GM10248 (cell line): ENCODE data around the gene ERG28.

ENCODE experiments used
- CTCF ChIA-PET: fragments of 300-600 bp; sonication (Branson Sonifier 250); formaldehyde crosslinking; extraction: SDS; loops from one replicate; lab custom pipeline; 2021; ENCODE audit warnings: antibody characterized with exemption; lab: Yijun Ruan, JAX
- POLR2A ChIA-PET: fragments of 350-650 bp; sonication (Branson Sonifier 250); formaldehyde crosslinking; extraction: SDS; loops from one replicate; lab custom pipeline; 2020; ENCODE audit warnings: antibody characterized with exemption; lab: Yijun Ruan, JAX
- DNase-seq: peaks from one replicate; pipeline ENCODE4 v3.0.0; 2012; ENCODE audit errors: extremely low spot score
- CTCF ChIP-seq: IDR thresholded peaks from 2 replicates; pipeline ENCODE4 v1.5.1; 2012; ENCODE audit warnings: mild to moderate bottlenecking, low read depth; ENCODE audit errors: extremely low read depth, missing control alignments, control extremely low read depth

ERG28 gene

DNA sequence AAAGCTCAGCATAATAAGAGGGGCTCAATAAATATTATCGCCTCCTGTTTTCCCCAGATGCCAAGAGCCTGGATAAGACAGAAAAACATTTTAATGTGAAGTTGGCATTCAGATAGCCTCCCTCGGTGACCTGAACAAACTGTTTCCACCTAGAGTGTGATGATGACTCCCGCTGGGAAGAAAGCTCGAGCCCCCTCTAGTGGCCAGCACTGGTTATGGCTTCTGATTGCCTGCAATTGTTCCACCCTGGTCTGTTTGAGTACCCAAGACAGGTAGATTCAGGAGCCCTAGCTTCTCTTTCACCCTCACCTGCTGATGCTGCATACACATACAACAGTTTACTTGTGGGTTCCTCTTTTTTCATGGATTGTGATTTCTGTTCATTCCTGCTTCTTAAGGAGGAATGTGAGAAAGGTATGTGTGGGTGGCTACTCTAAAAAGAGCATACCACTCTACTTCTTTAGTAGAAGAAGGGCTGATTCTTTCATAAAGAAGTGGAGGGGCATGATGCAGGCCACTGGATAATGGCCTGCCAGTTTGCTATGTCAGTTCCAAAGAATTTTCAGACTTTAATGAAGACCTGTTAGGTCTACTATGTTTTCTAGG lies 6.4 kb downstream of the ERG28 start:
- ChIA-PET CTCF (interaction anchor here (0.6 to 14.8 kb wide), 55 partner anchors 9 to 566 kb away, joined by 3 to 312 read pairs (median 4); partner anchors contain the start of genes FLVCR2 and NEK9), POLR2A (interaction anchor here (1.0 kb wide), 1 partner anchor 105 kb away, joined by 3 read pairs; no protein-coding TSS in a partner anchor)
- TF ChIP-seq CTCF: peak; percentile 93
- peak; percentile 80 for DNase-seq

DNA sequence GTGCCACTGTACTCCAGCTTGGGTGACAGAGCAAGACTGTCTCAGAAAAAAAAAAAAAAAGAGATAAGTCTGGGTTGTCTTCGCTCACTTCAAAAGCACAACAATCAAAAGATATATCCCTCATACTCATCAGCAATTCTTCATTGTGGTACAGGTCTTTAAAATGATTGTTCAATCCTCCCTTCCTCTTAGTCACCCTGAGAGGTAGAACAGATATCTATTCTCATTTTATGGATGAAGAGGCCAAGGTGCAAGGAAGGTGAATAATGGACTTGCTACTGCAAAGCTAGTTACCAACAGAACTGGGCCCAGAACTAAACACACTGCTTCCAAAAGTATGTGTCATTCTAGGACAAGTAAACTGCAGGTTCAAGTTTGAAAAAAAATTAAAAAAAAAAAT lies 7.1 kb downstream of the ERG28 start:
- DNase-seq: no peak
- ChIA-PET CTCF (interaction anchor here (0.6 to 14.8 kb wide), 46 partner anchors 8 to 565 kb away, joined by 3 to 312 read pairs (median 5); partner anchors contain the start of genes FLVCR2 and NEK9), POLR2A (interaction anchor here (1.0 kb wide), 1 partner anchor 105 kb away, joined by 3 read pairs; no protein-coding TSS in a partner anchor)
- TF ChIP-seq CTCF: no peak

DNA sequence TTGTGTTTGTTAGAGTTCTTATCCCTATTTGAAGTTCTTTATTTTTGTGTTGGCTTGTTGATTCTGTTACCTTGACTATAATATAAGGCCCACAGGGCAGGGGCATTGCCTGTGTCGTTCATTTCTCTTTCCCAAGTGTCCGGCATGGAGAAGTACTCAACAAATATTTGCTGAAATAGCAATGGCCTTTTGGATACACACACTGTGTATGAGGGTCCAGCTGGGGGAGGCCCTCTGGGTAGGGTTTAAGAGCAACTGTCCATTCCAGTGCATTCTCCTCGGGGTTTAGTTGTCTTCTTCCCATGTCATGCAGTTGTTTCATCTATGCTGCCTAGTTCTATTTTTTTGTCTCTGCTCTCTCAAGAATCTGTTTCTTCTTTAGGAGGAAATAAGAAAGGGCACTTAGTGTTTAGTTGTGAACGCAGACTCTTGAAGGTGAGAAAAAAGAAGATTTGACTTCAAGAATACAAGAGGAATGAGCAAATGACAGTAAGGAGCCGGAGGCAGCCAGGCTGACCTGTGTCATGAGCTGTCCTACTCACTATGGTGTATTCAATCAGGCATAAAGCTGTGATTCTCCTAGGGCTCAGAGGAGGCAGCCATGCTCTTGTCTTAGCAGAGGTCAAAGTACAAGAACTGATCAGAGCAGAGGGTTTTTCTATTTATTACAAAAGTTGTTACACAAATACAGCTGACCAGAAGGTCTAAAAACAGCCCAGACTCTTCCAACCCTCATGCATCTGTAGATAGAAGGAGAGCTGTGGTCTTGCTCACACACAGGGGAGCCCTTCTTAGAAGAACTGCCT lies 10.2 kb downstream of the ERG28 start:
- no peak for TF ChIP-seq CTCF
- DNase-seq: no peak
- CTCF ChIA-PET: interaction anchor here (1.1 to 14.8 kb wide), 4 partner anchors 8 to 87 kb away, joined by 3 to 312 read pairs (median 6); partner anchors contain the start of gene FLVCR2
- POLR2A ChIA-PET: no interaction called here

DNA sequence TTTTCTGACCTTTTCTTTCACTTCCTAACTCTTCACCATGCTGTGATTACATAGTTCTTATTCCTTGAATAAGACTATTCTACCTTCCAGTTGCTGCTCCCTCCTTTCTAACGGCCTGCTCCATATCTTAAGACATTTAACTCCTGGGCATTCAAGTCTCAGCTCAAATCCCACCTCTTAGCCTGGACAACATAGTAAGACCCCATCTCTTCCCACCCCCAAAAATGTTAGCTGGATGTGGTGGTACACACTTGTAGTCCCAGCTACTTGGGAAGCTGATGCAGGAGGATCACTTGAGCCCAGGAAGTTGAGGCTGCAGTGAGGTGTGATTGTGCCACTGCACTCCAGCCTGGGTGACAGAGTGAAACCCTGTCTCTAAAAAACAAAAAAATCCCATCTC lies 10.9 kb downstream of the ERG28 start:
- ChIA-PET CTCF (interaction anchor here (1.6 to 14.8 kb wide), 2 partner anchors 9 to 75 kb away, joined by 8 to 312 read pairs; partner anchors contain the start of gene FLVCR2), POLR2A (no interaction called here)
- no peak for DNase-seq
- TF ChIP-seq CTCF: no peak

- no peak for TF ChIP-seq CTCF
- no peak for DNase-seq
- POLR2A ChIA-PET: no interaction called here
- CTCF ChIA-PET: interaction anchor here (1.6 to 14.8 kb wide), 2 partner anchors 9 to 74 kb away, joined by 8 to 312 read pairs; partner anchors contain the start of gene FLVCR2
Measured at GRCh38 chr14:75649337-75649736, 11.3 kb downstream of the ERG28 start.
